ENCODE results near the gene KIRREL3.

Gene KIRREL3

DNA sequence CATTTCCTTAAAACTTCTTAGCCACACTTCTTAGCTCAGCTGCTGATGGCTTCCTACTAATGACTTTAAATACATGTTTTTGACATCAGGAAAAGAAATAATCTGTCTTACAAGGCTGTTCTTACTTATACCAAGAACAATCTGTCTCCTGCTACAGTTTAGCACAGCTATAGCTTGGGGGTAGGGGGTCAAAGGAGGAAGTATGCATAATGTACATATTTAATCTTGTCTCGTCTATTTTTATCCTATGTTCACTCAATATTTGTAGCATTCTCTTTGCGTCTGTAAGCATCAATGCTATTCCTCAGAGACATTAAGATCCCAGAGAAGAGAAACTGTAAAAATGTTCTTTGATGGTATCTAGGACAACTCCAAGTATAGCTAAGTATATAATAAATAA, 96.0 kb downstream of the KIRREL3 start:
- TF ChIP-seq, protein P1, sequence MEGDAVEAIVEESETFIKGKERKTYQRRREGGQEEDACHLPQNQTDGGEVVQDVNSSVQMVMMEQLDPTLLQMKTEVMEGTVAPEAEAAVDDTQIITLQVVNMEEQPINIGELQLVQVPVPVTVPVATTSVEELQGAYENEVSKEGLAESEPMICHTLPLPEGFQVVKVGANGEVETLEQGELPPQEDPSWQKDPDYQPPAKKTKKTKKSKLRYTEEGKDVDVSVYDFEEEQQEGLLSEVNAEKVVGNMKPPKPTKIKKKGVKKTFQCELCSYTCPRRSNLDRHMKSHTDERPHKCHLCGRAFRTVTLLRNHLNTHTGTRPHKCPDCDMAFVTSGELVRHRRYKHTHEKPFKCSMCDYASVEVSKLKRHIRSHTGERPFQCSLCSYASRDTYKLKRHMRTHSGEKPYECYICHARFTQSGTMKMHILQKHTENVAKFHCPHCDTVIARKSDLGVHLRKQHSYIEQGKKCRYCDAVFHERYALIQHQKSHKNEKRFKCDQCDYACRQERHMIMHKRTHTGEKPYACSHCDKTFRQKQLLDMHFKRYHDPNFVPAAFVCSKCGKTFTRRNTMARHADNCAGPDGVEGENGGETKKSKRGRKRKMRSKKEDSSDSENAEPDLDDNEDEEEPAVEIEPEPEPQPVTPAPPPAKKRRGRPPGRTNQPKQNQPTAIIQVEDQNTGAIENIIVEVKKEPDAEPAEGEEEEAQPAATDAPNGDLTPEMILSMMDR (IDR thresholded peaks at IDR 0.05; ENCODE audit: low read depth, low read length, missing control alignments), result no peak
- no peak for DNase-seq (ENCODE audit: low read depth)

DNA sequence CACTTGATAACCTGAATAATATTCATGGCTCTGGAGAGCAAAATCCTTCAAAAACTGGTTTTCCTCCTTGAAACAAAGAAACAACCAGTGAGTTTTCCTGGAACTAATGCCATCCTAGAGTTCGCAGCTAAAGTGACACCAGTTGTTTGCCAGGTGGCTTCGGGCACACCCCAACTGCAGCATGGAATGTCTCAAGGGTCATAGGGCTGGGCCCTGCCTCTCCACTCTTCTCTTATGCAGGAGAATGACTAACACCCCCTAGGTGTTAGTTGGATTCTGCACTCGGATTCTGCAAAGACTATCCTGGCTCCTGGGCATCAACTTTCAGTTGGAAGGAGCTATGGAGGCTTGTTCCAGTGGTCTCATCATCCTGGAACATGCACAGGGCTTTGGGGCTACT, 98.8 kb downstream of the KIRREL3 start:
- H3K4me3 ChIP-seq (ENCODE audit: low read depth, low read length), result no peak overlapping the region
- TF ChIP-seq, protein P1 (IDR thresholded peaks at IDR 0.05; ENCODE audit: low read depth, low read length, missing control alignments), result no peak
- DNase-seq (ENCODE audit: low read depth), result no peak

More for the DNA sequence above, 96.0 kb downstream of the KIRREL3 start:
- H3K4me3 ChIP-seq (ENCODE audit: low read depth, low read length), result no peak overlapping the region

DNA sequence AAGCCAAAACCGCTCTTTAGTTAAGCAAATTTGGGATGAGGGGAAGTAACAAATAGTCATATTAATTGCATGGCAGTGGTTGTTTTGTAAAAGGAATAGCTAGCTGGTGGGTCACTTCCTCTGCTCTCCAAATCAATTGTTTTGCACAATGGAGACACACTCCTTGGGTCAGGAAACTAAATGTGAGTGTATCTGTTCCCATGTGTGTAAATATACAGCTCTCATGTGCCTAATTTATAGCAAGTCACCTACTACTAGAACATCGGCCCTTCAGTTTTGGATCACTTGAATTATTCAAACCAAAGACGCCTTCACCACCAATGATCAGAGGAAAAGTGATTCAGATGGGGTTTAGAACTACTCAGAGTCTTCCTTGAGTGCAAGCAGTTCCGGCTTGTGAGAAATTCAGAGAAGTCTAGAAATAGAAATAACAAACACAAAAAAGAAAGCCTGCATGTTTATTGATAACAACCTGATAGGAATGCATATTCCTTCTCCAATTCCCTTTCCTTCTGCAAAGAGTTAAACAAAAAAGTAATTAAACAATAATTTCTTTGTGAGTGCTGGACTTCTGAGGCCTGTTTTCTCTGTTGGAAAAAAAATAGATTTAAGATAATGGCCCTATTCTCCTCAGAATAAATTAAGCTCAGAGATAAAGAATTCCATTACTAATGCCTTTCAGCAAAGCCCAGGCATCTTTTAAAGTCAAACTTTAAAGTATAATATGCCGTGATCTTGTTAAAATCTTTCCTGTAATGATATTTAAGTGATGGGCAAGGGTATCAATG, 100.4 kb downstream of the KIRREL3 start:
- DNase-seq (ENCODE audit: low read depth), result no peak
- no peak overlapping the region for H3K4me3 ChIP-seq (ENCODE audit: low read depth, low read length)
- TF ChIP-seq, protein P1 (IDR thresholded peaks at IDR 0.05; ENCODE audit: low read depth, low read length, missing control alignments), result no peak

DNA sequence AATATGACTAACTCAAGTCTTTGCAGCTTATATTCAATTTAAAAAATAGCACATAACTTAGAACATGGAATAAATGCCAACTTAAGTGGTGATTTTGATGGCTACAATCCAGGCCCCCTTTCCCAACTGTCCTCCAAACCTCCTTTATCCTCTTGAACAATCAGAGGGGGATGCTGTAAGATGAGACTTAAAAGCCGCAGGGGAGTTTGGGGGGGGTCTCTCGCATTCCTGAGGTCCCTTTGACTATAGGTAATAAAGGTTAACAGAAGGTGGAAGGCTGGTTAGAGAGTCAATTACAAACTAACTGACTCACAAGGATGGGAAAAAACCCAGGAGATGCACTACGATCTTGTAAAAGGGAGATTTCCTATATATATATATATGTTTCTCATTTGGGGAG, 101.8 kb downstream of the KIRREL3 start:
- H3K4me3 ChIP-seq (ENCODE audit: low read depth, low read length), result no peak overlapping the region
- TF ChIP-seq, protein P1 (IDR thresholded peaks at IDR 0.05; ENCODE audit: low read depth, low read length, missing control alignments), result no peak
- DNase-seq (ENCODE audit: low read depth), result no peak

DNA sequence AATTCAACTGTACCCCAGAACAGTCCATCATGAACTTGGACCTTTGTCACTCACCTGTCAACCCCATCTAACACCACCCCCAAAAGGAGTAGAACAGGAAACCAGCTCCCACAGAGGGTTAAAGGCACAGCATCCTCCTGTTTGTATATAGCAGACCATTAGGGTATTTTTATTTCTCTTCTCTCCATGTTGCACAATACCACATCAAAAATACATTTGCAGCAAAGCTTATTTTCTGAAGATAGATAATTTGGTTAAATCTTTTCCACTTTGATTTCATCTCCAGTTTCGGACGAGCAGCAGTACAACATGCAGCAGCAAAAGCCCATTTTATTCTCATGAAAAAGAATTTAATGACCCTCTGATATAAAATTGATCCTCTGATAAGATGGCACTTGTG, 103.1 kb downstream of the KIRREL3 start:
- H3K4me3 ChIP-seq (ENCODE audit: low read depth, low read length), result no peak overlapping the region
- DNase-seq (ENCODE audit: low read depth), result no peak
- TF ChIP-seq, protein P1 (IDR thresholded peaks at IDR 0.05; ENCODE audit: low read depth, low read length, missing control alignments), result no peak

DNA sequence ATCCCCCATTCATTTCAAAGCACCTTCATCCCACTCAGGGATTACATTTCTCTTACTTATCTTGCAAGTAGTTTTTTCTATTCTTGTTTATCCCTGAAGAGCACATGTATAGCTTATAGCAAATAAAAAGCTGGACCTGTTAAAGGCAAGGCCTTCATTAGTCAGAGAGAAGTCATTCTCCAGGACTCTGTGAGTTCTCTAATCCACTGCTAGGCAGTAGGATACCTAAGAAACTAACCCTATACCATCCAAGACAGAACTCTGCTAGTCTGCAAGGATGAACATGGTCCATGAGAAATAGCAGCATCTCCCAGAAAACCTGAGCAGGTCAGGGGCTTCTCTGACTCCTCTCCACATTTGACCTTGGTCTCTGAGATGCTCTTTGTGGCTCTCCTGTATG, 104.5 kb downstream of the KIRREL3 start:
- TF ChIP-seq, protein P1 (IDR thresholded peaks at IDR 0.05; ENCODE audit: low read depth, low read length, missing control alignments), result no peak
- no peak overlapping the region for H3K4me3 ChIP-seq (ENCODE audit: low read depth, low read length)
- DNase-seq (ENCODE audit: low read depth), result no peak

DNA sequence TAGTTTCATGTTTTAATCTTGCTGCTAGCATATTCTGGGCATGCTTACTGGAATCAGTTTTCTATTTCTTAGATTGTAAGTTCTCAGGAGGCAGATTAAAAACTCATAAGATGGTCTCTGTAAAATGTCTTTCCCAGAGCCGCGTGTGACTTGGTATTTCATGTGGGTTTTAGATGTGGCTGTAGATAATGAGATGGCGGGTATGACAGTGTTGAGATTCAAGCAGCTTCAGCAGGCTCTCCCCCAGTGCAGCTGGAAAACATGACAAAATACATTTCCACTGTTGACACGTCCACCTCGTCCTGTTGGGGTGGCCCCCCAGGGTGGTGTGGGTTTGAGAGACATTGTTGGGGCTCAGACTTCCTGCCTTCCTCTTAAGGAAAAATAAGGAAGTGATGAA, 106.8 kb downstream of the KIRREL3 start:
- H3K4me3 ChIP-seq (ENCODE audit: low read depth, low read length), result no peak overlapping the region
- TF ChIP-seq, protein P1 (IDR thresholded peaks at IDR 0.05; ENCODE audit: low read depth, low read length, missing control alignments), result no peak
- no peak for DNase-seq (ENCODE audit: low read depth)
